Omental fat pad (tissue), 4 donors: Measurements from ENCODE around the gene C2orf92. TPM values are rescaled to one million over a fixed set of nuclear protein-coding genes. Genes with fewer than 3 reads are reported as not detected.

ENCODE experiments used
- ATAC-seq: fragments of 150-250 bp; one replicate; pipeline ENCODE4 v1.9.1; 2016; ENCODE audit warnings: mild to moderate bottlenecking, moderate library complexity; ENCODE audit not compliant: low FRiP score
- DNase-seq: peaks from one replicate; pipeline ENCODE4 v3.0.0-alpha.2; 2019; ENCODE audit warnings: low spot score
- small RNA-seq: library from RNA; depleted of rRNA; stranded (forward); fragments of <200 nt; gene quantifications from one replicate; pipeline ENCODE3, GENCODE V24; 2016
- total RNA-seq, 4 donors: library from RNA; depleted of rRNA; stranded (reverse); fragments of >200 nt; gene quantifications; one replicate each; pipeline ENCODE4 v1.1.0, GENCODE V29; 2016
- TF ChIP-seq, protein P1 (sequence below), 3 donors: fragments of 450-650 bp; IDR thresholded peaks; one replicate each; pipeline ENCODE4 v1.5.1; 2016 to 2017; ENCODE audit warnings: antibody characterized with exemption in 3 of 3, mild to moderate bottlenecking in 3 of 3, moderate library complexity in 2 of 3

The C2orf92 gene
- total RNA-seq, 4 donors from 2014 or later = 4.8 to 17.8 (median 10.4) TPM

DNA sequence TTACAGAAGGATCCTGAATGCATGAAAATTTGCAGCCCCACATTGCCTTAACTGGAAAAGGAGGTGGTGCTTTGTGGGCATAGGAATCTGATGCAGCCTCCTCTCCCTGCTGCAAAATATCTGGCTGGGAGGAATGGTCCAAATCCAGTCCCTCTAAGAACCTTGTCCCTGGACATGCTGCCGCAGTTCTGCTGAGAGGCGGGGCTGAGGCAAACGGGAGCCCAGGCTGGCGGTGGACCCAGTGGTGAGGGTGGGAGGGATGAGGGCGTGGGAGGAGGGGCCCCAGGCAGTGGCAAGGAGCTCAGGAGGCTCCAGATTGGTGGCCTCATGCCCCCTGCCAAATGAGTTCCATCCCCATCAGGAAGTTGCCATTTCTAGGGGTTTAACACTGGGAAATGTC, 80.1 kb downstream of the C2orf92 start:
- TF ChIP-seq, protein P1, sequence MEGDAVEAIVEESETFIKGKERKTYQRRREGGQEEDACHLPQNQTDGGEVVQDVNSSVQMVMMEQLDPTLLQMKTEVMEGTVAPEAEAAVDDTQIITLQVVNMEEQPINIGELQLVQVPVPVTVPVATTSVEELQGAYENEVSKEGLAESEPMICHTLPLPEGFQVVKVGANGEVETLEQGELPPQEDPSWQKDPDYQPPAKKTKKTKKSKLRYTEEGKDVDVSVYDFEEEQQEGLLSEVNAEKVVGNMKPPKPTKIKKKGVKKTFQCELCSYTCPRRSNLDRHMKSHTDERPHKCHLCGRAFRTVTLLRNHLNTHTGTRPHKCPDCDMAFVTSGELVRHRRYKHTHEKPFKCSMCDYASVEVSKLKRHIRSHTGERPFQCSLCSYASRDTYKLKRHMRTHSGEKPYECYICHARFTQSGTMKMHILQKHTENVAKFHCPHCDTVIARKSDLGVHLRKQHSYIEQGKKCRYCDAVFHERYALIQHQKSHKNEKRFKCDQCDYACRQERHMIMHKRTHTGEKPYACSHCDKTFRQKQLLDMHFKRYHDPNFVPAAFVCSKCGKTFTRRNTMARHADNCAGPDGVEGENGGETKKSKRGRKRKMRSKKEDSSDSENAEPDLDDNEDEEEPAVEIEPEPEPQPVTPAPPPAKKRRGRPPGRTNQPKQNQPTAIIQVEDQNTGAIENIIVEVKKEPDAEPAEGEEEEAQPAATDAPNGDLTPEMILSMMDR (IDR thresholded peaks at IDR 0.05) = no peak
- DNase-seq = no peak
- no peak for ATAC-seq

DNA sequence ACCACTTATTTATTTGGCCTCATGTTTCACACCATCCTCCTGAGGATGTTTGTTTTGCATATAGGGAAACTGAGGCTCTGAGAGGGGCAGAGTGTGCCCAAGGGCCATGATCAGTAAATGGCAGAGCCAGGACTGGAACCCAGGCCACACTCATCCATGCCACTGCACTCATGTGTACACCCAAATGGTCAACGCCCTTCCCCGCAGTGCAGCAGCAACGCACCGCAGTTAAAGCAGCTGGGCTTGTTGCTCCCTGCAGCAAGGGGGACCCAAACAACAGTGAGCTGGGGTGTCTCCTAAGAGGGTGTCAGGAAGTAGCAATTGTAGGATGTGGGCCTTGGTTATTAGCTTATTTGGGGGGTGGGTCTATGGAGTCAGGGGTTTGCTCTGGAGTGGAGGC, 80.5 kb downstream of the C2orf92 start:
- TF ChIP-seq, protein P1 (IDR thresholded peaks at IDR 0.05) = no peak
- DNase-seq (no peak), ATAC-seq (no peak)

DNA sequence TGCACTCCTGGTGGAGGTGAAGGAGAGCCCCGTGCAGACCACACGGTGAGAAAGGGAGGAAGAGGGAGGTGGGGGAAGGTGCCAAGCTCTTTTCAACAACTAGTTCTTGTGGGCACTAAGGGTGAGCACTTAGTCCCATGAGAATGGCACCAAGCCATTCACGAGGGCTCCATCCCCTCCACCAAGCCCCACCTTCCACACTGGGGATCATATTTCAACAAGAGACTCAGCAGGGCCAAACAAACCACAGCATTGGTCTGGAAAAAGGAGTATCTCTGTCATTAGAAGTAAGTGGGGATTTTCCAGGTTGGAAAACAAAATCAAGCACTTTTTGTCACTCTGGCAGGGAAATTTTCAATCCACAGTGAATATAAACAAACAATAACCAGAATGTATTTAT, 82.2 kb downstream of the C2orf92 start:
- TF ChIP-seq, protein P1 (IDR thresholded peaks at IDR 0.05) = no peak
- no peak for ATAC-seq

More for the DNA sequence above, 82.2 kb downstream of the C2orf92 start:
- no peak for DNase-seq

Small RNAs within 50 kb of the gene (small RNA-seq; reads per million reads assigned to genes)
- not detected for gene RNU4-8P

Other genes starting within 250 kb of the C2orf92 start
- gene ANKRD36B, start 79.8 kb upstream of the C2orf92 start, total RNA-seq = 10 to 100 TPM; 26.6 to 97.1 (median 45.0) TPM
- 100 to 1,000 TPM; 204 to 415 (median 362) TPM for gene COX5B, start 23.7 kb upstream of the C2orf92 start, total RNA-seq
- gene ACTR1B, start 5.7 kb upstream of the C2orf92 start, total RNA-seq = 10 to 100 TPM; 33.2 to 96.3 (median 54.1) TPM
- 1 to 10 TPM; 4.1 to 9.6 (median 6.5) TPM for gene ZAP70, start 43.9 kb downstream of the C2orf92 start, total RNA-seq